ENCODE results near the gene SOS2.

The SOS2 gene

GRCh38 chr14:50228313-50228712 is 3.1 kb downstream of the SOS2 start:
- TF ChIP-seq, protein P1, sequence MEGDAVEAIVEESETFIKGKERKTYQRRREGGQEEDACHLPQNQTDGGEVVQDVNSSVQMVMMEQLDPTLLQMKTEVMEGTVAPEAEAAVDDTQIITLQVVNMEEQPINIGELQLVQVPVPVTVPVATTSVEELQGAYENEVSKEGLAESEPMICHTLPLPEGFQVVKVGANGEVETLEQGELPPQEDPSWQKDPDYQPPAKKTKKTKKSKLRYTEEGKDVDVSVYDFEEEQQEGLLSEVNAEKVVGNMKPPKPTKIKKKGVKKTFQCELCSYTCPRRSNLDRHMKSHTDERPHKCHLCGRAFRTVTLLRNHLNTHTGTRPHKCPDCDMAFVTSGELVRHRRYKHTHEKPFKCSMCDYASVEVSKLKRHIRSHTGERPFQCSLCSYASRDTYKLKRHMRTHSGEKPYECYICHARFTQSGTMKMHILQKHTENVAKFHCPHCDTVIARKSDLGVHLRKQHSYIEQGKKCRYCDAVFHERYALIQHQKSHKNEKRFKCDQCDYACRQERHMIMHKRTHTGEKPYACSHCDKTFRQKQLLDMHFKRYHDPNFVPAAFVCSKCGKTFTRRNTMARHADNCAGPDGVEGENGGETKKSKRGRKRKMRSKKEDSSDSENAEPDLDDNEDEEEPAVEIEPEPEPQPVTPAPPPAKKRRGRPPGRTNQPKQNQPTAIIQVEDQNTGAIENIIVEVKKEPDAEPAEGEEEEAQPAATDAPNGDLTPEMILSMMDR (IDR thresholded peaks at IDR 0.05; ENCODE audit: insufficient read depth, missing control alignments) = no peak
- DNase-seq (ENCODE audit: insufficient read length, low spot score) = no peak
- FAIRE-seq = no peak

DNA sequence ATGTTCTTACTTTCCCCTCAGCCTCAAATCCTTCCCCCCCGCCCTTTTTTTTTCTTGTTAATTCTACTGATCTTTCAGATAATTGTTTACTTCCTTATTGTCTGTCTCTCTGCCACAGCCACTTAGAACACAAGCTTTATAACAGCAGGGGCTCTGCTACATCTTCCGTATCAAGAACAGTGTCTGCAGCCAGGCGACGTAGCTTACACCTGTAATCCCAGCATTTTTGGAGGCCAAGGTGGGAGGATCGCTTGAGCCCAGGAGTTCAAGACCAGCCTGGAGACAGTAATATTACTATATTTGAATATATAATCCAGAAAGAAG is 5.4 kb downstream of the SOS2 start:
- FAIRE-seq = no peak
- TF ChIP-seq, protein P1 (IDR thresholded peaks at IDR 0.05; ENCODE audit: insufficient read depth, missing control alignments) = no peak
- DNase-seq (ENCODE audit: insufficient read length, low spot score) = no peak

GRCh38 chr14:50225067-50225973 is 6.1 kb downstream of the SOS2 start:
- no peak for FAIRE-seq
- TF ChIP-seq, protein P1 (IDR thresholded peaks at IDR 0.05; ENCODE audit: insufficient read depth, missing control alignments) = no peak
- DNase-seq (ENCODE audit: insufficient read length, low spot score) = no peak

GRCh38 chr14:50222055-50222613 is 9.2 kb downstream of the SOS2 start:
- FAIRE-seq (no peak), DNase-seq (ENCODE audit: insufficient read length, low spot score) (no peak)
- TF ChIP-seq, protein P1 (IDR thresholded peaks at IDR 0.05; ENCODE audit: insufficient read depth, missing control alignments) = no peak

DNA sequence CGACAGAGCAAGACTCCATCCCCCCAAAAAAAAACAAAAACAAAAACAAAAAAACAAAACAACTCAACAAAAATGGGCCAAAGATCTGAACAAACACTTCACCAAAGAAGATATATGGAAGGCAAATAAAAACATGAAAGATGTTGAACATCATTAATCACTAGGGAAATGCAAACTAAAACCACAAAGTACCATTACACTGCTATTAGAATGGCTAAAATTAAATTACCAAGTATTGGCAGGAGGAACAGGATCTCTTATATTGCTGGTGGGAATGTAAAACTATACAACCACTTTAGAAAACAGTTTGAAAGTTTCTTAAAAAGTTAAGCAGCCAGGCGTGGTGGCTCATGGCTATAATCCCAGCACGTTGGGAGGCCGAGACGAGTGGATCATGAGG is 12.9 kb downstream of the SOS2 start:
- FAIRE-seq (no peak), DNase-seq (ENCODE audit: insufficient read length, low spot score) (no peak)
- TF ChIP-seq, protein P1 (IDR thresholded peaks at IDR 0.05; ENCODE audit: insufficient read depth, missing control alignments) = no peak

- FAIRE-seq (no peak), DNase-seq (ENCODE audit: insufficient read length, low spot score) (no peak)
- TF ChIP-seq, protein P1 (IDR thresholded peaks at IDR 0.05; ENCODE audit: insufficient read depth, missing control alignments) = no peak
Observed at GRCh38 chr14:50215416-50215815, 16.0 kb downstream of the SOS2 start.

- DNase-seq (ENCODE audit: insufficient read length, low spot score) (no peak), FAIRE-seq (no peak)
- TF ChIP-seq, protein P1 (IDR thresholded peaks at IDR 0.05; ENCODE audit: insufficient read depth, missing control alignments) = no peak
Observed at GRCh38 chr14:50213795-50214194, 17.6 kb downstream of the SOS2 start.

Measured in D721Med (cell line).